Upper lobe of right lung (tissue), 1 donor: ENCODE data around the gene SMCO4. TPM values are rescaled to one million over a fixed set of nuclear protein-coding genes. Genes with fewer than 3 reads are reported as not detected.

Experiments
- ATAC-seq: fragments of 200-7000 bp; cut with Tn5 transposase; one replicate; pipeline ENCODE4 v1.9.1; 2020; ENCODE audit warnings: mild to moderate bottlenecking, moderate library complexity
- DNase-seq: peaks from one replicate; pipeline ENCODE4 v3.0.0-alpha.2; 2020
- H3K27ac ChIP-seq: fragments of 200-600 bp; one replicate; pipeline ENCODE4 v1.8.0; 2022
- H3K27me3 ChIP-seq: fragments of 200-600 bp; one replicate; pipeline ENCODE4 v1.8.0; 2022; ENCODE audit warnings: mild to moderate bottlenecking
- H3K36me3 ChIP-seq: fragments of 200-600 bp; one replicate; pipeline ENCODE4 v1.8.0; 2022
- H3K4me1 ChIP-seq: fragments of 200-600 bp; one replicate; pipeline ENCODE4 v1.8.0; 2022
- H3K4me3 ChIP-seq: fragments of 200-600 bp; one replicate; pipeline ENCODE4 v1.8.0; 2022; ENCODE audit warnings: mild to moderate bottlenecking
- H3K9me3 ChIP-seq: fragments of 200-600 bp; one replicate; pipeline ENCODE4 v1.8.0; 2022
- CTCF ChIP-seq: fragments of 200-600 bp; IDR thresholded peaks from one replicate; pipeline ENCODE4 v1.8.0; 2022; ENCODE audit warnings: antibody characterized with exemption
- intact Hi-C: fragments of 100-400 bp; cut with DNase I; formaldehyde crosslinking; loops from one replicate; pipeline ENCODE4 v1.11.0; 2022
- total RNA-seq: library from RNA; stranded (reverse); fragmentation: NEBNext Ultra II Directional; extraction: Animal tissue kit (Norgen Biotek cat#: 25700); gene quantifications from one replicate; pipeline ENCODE4 v1.2.1, GENCODE V29; 2021
- donor health status: DM: no; HTN: yes; CAD: no; lungs with severe emphysema.

SMCO4 gene
- total RNA-seq, 1 donor from 2014 or later, result 55.7 TPM

- ATAC-seq, result no peak
- no peaks in the 10 kb centered on the region for H3K9me3 ChIP-seq
- no peaks in the 10 kb centered on the region for H3K27me3 ChIP-seq
- no peak overlapping the region for H3K4me3 ChIP-seq
- H3K27ac ChIP-seq, result no peak overlapping the region
- DNase-seq, result no peak
- no peak for TF ChIP-seq CTCF
- no peaks in the 10 kb centered on the region for H3K36me3 ChIP-seq
- intact Hi-C loops, result no loop called here
- H3K4me1 ChIP-seq, result peaks cover under 1% of the 10 kb centered on the region
Measured at GRCh38 chr11:93573184-93573583, 30.0 kb upstream of the SMCO4 start.

GRCh38 chr11:93572621-93573020 is 29.4 kb upstream of the SMCO4 start:
- no peaks in the 10 kb centered on the region for H3K27me3 ChIP-seq
- no peak overlapping the region for H3K27ac ChIP-seq
- no peaks in the 10 kb centered on the region for H3K9me3 ChIP-seq
- no peaks in the 10 kb centered on the region for H3K36me3 ChIP-seq
- no peak overlapping the region for H3K4me3 ChIP-seq
- DNase-seq, result no peak
- H3K4me1 ChIP-seq, result peaks cover 7% of the 10 kb centered on the region
- TF ChIP-seq CTCF, result no peak
- no peak for ATAC-seq
- intact Hi-C loops, result no loop called here

- no peak overlapping the region for H3K27ac ChIP-seq
- H3K36me3 ChIP-seq, result no peaks in the 10 kb centered on the region
- no peak for TF ChIP-seq CTCF
- ATAC-seq (no peak), DNase-seq (no peak)
- H3K27me3 ChIP-seq, result no peaks in the 10 kb centered on the region
- intact Hi-C loops, result no loop called here
- H3K4me1 ChIP-seq, result peaks cover 9% of the 10 kb centered on the region
- H3K4me3 ChIP-seq, result no peak overlapping the region
- H3K9me3 ChIP-seq, result no peaks in the 10 kb centered on the region
Measured at GRCh38 chr11:93572171-93572570, 29.0 kb upstream of the SMCO4 start.

- Histone ChIP-seq H3K9me3 (no peaks in the 10 kb centered on the region), H3K36me3 (no peaks in the 10 kb centered on the region), H3K4me3 (no peak overlapping the region), H3K4me1 (peaks cover 9% of the 10 kb centered on the region), H3K27ac (no peak overlapping the region), H3K27me3 (no peaks in the 10 kb centered on the region)
- intact Hi-C loops, result no loop called here
- ATAC-seq (no peak), DNase-seq (no peak)
- no peak for TF ChIP-seq CTCF
Measured at GRCh38 chr11:93571612-93572011, 28.4 kb upstream of the SMCO4 start.

GRCh38 chr11:93570759-93571413 is 27.7 kb upstream of the SMCO4 start:
- no peak for DNase-seq
- TF ChIP-seq CTCF, result no peak
- no peaks in the 10 kb centered on the region for H3K9me3 ChIP-seq
- no peak overlapping the region for H3K4me3 ChIP-seq
- intact Hi-C loops, result no loop called here
- H3K27ac ChIP-seq, result no peak overlapping the region
- no peaks in the 10 kb centered on the region for H3K36me3 ChIP-seq
- H3K27me3 ChIP-seq, result no peaks in the 10 kb centered on the region
- H3K4me1 ChIP-seq, result peaks cover 9% of the 10 kb centered on the region
- ATAC-seq, result peak; percentile 80

GRCh38 chr11:93569496-93569895 is 26.3 kb upstream of the SMCO4 start:
- H3K27ac ChIP-seq, result no peak overlapping the region
- H3K9me3 ChIP-seq, result no peaks in the 10 kb centered on the region
- H3K36me3 ChIP-seq, result no peaks in the 10 kb centered on the region
- H3K27me3 ChIP-seq, result no peaks in the 10 kb centered on the region
- intact Hi-C loops, result no loop called here
- DNase-seq, result no peak
- no peak overlapping the region for H3K4me3 ChIP-seq
- ATAC-seq, result no peak
- H3K4me1 ChIP-seq, result peaks cover 9% of the 10 kb centered on the region
- TF ChIP-seq CTCF, result no peak
